Measurements from ENCODE around the gene MEIS1.
A peak's percentile ranks its signal among the peaks of the same experiment; 100 is the strongest.

The MEIS1 gene

DNA sequence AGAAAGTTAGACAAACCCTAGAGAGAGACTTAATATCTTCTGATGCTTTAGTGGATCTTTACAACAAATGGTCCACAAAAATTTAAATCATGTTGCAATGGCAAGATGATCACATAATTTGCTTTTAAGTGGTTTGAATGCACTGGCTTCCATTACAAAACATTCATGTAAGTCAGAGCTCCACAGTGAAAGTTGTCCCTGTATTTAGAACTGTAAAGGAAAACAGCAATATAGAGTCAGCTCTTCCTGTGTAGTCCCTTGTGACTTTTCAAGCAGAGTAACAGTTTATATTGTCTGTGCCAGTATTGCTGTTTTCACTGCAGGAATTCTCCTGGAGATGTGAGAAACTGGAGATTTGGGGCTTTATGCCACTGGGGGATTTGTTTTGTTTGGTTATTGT lies 77.7 kb downstream of the MEIS1 start:
- DNase-seq, result no peak

DNA sequence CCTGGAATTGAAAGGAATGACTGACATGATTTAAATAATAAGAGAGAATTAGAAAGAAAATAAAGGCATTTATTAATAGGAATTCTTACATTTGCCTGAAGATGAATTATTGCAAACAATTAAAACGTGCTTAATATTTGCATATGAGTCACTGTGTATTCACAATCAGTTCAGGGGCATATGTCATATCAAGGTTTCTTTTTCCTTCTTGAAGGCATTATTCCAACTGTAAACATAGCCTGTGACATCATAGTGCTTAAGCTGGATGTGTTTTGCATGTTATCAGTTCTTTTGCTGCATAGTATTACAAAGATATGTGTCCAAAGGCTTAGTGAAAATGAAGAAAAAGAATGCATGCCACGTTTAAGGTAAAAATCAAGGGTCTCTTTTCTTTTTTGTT lies 80.8 kb downstream of the MEIS1 start:
- no peak for DNase-seq

DNA sequence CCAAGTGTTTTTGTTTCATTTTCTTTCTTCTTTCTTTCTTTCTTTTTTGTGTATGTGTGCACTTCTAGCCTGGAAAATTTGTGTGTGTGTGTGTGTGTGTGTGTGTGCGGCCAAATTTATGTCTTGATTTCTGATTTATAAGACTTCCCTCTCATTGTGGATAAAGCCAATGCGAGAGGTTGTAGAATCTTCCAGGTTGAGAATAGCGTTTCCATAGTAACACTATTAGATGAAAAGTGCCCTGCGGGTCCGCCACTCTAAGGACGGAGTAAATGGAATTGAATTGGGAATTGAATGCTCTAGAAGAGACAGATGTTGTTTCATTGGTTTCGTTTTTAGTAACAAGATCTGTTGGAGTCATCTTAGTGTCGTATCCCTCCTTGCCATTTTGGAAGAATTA lies 81.6 kb downstream of the MEIS1 start:
- DNase-seq, result no peak

DNA sequence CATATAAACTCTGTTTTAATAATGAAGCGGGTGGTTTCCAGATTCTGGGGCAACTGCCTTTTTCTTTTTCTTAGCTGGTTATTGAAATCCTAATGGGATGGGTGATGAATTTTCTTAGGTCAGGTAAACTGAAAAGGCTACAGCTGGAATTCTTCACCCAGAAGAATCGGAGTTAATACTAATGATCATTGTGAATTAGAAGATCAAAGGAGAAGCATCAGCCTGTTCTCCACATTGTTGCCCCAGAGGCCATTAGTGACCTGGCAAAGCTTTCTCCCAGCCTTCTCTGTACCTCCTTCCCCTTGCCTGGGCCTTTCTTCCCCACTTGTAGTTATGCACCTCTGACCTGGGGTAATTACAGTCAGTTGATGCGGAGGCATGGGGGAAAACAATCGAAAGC lies 82.8 kb downstream of the MEIS1 start:
- no peak for DNase-seq

DNA sequence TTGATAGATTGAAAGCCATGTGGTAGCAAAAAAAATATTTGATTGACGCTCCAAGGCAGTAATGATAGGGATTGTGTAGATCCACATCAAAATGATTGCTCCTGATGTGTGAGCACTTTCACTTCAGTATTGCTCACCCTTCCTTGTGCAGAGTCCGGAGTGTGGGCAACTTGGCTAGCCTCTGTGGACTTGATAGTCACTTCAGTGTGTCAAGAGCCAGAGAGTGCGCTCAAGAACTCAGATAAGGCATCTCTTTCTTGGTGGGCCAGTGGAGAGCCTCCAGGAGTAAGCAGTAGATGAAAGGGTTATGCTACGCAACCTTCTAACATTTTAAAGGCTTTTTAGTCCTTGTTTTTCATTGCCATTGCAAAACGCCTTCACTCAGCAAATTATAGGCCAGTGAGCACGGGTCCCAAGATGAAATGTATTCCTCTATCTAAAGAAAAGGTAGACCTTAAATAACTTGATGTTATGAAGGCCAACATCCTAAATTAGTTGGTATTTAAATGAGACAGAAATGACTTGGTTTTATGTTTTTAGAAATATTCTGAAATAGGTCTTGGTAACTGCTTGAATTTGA lies 84.4 kb downstream of the MEIS1 start:
- no peak for DNase-seq

DNA sequence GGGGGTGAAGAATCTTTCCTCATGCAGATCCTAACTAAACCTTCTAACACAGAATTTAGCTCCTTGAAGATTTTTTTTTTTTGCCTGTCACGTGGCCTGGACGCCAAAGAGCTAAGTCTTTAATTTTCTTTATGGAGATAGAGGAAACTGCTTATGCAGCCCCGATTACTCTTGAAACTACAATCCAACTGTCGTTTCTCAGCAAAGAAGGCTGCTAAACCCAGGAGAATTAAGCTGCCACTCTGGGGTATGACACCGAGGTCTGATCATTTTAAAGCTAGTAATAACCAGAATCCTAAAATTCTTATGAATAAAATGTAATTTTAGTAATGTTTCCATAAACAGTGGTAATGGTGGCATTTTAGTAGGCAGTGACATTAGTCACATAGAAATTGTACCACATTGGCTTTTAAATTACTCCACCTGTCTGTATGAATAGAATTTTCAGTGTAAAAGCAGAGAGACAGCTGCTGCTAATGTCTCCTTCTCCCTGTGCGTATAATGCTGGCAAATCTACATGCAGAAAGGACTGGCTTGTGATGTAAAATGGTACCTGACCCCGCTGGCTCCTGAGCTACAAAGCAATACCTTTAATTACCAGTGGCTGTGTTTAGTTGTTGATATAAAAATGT lies 86.5 kb downstream of the MEIS1 start:
- no peak for DNase-seq

DNA sequence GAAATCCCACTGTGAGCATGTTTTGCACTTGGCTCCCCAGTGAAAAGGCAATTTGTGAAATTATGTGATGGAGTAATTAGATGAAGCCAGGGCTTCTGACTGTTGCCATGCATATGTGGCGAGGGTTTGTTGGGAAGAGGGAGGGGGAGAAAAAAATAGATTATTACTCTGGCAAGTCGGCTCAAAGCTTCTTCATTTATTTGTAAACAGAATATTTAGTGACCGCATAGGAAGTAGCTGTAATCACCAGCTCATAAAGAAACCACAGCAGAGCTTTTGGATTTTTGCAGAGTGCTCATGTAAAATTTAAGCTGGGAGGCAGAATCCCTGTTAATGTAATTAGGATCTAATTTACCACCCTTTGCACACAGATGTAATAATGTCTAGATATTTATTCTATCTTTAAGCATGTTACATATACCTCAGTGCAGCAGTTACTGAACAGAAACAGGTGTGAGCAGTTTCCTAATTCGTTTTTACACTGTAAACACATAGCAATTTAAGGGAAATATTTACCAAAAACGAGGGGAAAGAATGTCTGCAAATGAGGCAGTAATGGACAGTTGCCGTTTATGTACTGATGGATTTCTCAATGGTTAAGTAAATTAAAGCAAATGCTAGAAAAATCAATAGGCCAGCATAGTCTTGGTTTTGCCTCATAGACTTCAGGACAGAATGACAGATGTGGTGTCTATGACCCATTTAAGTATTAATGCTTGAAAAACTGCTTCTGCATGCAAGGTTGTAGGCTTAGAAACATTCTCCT lies 87.9 kb downstream of the MEIS1 start:
- no peak for DNase-seq

DNA sequence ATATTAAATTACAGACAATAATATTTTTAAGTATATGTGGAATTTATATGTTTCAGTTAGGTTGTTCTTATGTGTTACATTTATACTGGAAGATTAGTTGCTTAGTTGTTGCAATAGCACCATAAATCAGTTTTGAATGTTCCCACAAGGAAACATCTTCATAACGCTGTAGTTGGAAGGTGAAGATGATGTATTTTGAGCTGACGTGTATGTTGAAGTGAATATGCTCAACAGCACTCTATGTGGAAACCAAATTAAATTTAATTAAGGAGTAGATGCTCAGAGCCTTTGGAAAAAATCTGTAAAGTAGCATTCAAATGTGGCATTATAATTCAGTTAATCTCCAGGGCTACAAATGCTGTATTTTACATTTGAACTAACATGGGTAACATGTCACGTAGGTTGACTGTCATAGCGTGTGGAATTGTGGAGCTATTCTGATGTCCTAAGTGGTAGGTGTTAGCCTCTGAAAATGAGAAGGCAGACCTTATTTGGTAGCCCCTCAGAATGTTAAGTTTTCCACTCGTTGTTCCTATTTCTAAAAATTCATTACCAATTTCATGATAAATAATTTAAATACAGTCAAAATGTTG lies 88.5 kb downstream of the MEIS1 start:
- no peak for DNase-seq

DNA sequence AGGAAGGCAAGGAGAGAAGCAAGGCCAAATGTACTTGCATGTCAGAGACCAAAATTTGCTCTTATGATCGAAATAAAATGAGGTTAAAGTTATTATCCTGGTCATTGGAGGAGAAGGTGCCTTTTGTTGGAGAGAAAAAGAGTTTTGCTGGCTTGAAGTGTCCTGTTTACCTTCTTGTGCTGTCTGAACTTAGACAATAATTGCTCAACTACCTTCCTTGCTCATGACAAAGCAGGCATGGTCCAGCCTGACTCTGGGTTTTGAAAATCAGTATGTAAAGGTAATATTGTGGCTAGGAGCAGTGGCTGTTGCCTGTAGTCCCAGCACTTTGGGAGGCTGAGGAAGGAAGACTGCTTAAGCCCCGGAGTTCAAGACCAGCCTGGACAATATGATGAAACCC lies 89.1 kb downstream of the MEIS1 start:
- DNase-seq, result no peak

DNA sequence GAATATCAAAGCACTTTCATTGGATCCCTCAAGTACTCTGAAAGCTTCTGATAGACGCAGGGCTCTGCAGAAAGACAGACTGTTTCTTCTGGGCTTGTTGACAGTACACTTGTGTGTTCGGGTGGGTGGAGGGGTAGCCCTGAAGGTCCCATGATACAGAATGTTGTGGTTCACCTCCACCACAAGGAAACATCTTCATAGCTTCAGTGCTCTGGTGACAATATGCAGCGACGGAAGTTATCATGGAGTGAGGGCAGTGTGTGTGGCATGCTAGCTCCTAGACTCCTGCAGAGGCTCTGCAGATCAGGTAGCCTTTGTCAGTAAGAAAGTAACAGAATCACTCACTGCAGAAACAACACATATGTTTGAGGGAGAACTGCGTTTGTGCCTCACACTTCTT lies 90.7 kb downstream of the MEIS1 start:
- no peak for DNase-seq

DNA sequence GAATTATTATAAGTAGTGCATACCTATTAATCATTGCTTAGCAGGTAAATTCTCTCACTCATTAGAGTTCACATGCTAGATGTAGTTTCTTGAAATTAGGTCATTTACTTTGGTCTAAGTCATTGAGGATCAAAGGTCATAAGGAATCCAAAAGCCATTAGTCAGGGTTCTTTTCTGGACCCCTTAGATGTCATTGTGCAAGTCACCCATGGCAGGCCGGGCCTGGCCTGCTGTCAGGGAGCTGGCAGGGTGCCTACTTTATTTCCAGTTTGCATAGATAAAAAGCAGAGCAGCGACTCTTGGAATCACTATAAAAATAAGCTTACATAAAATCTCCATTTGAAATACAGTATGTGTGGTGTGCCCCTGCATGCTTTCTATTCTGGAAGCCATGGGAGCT lies 91.3 kb downstream of the MEIS1 start:
- no peak for DNase-seq

DNA sequence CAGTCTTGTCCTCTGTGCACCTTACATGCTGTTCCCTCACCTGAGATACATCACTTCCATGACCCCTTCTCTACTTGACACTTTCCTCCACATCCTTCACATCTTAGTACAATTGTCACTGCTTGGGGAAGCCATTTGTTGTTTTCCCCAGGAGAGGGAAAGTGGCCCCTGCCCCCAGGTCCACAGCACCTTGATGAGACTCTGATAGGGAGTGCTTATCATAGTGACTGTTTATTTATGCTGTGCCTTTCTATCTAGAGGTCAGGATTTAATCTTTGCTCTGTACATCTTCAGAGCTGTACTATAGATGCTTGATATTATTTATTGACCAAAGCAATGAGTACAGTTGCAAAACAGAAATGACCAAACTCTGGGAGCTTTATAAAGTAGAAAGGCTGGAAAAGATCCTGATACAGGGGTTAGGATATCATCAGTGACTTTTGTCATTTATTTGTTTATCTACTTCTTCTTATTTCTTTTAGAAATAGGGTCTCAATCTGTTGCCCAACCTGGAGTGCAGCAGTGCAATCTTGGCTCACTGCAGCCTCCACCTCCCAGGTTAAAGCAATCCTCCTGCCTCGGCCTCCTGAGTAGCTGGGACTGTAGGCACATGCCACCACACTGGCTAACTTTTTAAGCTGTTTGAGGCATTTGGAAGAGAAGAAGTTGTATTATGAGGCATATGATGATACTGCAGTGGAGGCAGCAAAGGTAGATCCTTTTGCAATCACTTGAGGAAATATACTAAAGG lies 94.2 kb downstream of the MEIS1 start:
- DNase-seq, result no peak

DNA sequence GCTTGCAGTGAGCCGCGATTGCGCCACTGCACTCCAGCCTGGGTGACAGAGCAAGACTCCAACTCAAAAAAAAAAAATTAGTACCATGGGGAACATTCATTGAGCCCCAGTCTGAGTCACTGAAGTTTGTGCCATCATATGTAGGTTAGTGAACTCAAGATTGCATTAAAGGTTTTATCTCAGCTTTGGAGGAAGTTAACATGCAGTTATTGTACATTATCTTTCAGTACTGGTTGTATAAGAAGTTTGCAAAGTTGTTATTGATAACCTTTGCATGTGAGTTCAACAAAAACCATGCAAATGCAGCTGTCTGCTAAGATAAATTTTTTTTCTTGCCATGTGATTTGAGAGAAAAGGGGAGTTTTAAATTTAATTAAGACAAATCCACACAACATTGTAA lies 95.7 kb downstream of the MEIS1 start:
- DNase-seq, result no peak

DNA sequence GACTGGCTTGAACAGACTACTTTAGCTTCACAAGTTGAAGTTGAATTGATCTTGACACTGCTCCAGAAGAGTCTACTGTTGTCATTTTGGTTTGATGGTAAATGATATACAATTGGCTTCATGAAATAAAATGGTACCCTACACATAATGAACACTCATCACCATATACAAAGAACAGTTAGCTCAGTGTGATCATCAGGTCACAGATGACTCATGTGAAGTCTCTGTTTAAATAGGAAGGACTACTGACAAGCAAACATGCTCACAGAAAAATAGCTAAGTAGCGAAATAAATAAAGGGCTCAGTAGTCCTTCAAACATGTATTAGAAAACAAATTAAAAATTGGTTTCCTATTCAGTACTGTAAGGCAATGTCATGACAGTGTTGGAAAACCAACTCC lies 96.2 kb downstream of the MEIS1 start:
- DNase-seq, result no peak

DNA sequence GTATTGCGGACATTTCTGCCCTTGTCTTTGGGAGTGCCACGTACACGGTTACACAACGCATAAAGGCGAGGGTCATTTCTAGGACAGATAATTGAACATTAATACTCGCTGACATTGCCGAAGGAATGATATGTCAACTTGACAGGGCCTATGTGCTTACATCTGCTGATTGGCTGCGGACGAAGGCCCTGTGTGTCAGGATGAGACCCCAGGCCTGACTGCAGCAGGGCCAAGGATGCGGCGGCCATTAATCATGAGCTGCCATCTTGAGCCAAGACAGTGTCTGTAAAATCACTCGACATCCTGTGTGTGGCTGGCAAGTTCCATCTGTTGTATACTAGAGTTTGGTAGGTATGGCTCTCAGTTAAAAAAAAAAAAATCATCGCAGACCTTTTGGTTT lies 96.6 kb downstream of the MEIS1 start:
- DNase-seq, result no peak

DNA sequence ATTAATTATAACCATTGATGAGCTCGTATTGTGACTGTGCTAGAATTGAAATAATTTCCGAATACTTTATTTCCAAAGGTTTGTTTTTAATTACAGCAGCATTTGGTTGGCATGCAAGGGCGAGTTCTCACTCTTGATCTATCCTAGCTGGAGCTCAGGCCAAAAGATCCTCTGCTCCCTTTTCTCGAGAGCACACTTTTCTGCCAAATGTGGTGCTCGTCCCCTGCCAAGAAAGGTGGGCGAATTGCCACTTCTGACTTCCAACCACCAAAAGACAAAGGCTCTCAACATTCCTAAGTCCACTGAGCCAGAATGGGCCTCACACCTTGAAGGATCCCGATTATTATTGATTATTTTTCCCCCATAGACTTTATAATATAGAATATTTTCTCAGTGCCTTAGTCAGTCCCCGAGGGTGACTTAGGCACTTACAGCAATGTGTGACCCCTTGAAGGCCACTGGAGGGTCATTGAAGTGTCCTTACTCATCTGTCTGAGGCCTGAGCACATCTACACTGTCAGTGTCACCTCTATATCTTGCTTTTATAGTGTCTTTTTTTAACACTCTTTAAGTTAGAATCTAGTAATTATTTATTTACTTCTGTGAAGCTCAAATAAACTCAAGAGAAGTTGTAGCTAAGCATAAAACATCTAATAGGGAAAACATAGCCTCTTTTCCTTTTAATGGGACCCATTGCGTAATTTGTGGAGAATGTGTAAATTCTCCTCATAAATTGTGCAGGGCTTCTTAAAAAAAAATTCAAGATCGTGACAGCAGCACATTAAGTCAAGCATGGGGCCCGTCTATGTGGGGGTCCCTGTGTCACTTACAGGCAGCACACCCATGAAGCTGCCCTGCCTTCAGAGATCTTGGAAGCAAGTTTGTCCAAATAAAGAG lies 98.3 kb downstream of the MEIS1 start:
- no peak for DNase-seq

DNA sequence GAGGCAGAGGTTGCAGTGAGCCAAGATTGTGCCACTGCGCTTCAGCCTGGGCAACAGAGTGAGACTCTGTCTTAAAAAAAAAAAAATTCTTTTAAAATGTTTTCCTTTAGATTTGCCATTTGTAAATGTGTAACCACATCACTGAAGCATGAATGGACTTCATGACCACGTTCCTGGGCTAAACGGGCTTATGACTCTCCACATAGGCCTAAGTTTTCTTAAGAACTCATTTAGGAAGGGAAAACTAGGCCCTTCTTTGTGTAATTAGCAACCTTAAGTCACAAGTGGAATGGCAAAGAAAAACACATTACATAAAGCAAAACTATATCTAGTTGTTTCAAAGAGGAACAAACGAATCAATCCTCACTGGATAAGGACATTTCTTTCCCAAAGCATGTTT lies 99.5 kb downstream of the MEIS1 start:
- no peak for DNase-seq

DNA sequence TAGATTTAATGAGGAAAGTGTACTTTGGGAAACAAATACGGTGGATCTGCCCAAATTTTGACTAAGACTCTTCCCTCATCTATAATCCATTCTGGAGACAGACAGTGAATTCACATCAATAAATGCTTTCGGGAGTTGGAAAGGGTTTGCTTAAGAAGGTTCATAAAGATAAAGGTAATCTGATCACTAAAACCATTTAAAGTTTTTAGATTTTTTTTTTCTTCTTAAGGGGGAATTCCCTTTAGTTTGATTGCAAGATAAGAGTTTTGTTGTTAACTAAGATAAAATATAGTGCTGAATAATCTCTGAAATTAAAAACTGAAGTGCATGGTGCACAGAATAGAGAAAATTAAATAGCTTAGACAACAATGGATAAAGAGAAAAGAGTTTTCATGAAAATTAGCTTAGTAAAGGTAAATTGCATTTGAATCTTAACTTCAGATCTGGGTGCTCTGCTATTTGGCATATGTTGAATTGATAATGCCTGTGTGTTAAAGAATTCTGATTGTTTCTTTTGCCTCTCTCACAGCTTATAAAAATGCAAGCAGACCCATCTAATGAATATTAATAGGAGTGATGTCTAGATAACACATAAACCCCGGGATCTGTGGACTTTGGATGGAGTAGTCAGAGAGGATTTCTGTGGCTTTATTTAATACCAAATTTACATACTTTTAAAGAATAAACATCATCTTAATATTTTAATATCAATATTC lies 100.8 kb downstream of the MEIS1 start:
- no peak for DNase-seq

DNA sequence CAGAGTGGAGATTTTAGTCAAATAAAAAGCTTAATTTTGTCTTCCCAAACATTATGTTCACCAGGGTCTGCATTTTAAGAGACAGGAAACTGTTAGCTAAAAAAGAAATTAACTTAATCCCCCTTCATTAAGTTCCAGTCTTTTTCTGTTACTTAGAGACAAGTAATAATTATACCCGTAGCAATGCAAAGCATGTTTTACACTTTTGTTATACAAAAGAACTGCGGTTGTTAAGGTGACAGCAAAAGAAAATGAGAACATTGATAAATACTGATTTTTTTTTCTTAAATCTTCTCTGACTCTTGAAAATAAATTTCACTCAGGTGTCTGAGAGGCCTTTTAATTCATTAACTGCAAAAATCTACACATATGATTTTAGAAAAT lies 101.4 kb downstream of the MEIS1 start:
- DNase-seq, result no peak

DNA sequence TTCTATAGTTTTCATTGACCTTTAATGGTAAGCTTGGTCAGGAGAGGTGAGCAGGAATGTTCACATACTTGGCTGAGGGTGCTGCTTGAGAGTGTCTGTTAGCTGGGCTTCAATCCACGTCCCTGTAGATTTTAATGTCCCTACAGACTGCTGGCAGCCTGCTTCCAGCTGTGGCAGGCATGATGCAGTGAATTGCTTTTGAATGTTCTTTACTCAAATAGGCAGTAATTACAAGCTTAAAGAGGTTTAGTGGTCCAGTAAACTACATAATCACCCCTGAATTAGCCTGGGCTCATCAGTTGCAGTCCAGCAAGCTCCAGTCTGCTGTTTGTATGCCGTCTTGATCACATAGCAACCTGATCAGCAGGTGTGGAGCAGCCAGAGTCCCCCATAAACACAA lies 102.1 kb downstream of the MEIS1 start:
- peak; percentile 80 for DNase-seq

DNA sequence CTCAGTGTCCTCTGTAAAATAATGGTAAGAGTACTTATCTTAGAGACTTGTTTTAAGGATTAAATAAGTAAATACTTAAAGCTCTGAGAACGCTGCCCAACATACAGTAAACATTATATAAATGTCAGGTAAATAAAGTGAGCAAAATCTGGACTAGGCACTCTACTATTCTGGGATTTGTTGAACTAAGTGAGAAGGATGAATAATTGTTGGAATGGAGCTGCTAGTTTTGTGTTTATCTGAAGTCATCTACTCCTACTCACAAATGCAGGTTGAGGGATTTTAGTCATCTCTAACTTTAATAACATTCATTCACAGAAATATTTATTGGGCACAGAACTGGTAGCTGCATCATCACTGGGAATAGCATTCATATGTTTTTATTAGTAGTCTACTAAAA lies 103.4 kb downstream of the MEIS1 start:
- DNase-seq, result no peak

DNA sequence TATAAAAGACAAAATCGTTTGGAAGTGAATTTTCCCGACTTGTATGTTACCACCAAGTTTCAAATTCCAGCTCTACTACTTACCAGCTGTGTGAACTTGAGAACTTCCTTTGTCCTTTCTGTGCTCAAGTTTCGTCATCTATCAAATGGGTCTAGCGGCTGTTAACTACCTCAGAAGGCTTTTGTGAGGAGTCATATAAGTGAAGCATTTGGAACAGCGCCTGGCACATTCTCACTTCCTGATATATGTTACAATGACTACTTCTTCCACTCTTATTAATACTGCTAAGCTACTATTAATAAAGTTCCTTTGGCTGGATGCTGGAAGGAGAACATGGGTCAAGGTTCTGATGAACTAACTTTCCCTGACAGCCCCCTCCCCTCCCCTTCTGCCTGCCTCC lies 104.5 kb downstream of the MEIS1 start:
- no peak for DNase-seq

All from NCI-H1092 treated with DMSO at 0.1 percent for 48 hours (cell line).